HepG2 (cell line): ENCODE results near the gene PGPEP1. TPM values are rescaled to one million over a fixed set of nuclear protein-coding genes. Genes with fewer than 3 reads are reported as not detected.

Experiments
- GTF3A ChIP-seq: sonication (generic); formaldehyde crosslinking; conservative IDR thresholded peaks from 2 replicates; pipeline ENCODE4 v1.4.0; 2020; ENCODE audit warnings: mild to moderate bottlenecking, missing genetic modification reagents
- GZF1 ChIP-seq: sonication (generic); formaldehyde crosslinking; IDR thresholded peaks from 2 replicates; pipeline ENCODE4 v1.5.1; 2020; ENCODE audit warnings: mild to moderate bottlenecking, missing genetic modification reagents
- HMGA1 ChIP-seq: sonication (generic); formaldehyde crosslinking; conservative IDR thresholded peaks from 2 replicates; pipeline ENCODE4 v1.4.0; 2020; ENCODE audit warnings: missing genetic modification reagents
- MXD3 ChIP-seq: IDR thresholded peaks from 2 replicates; pipeline ENCODE4 v1.6.1; 2016; ENCODE audit warnings: mild to moderate bottlenecking, missing biosample characterization, missing genetic modification reagents
- PAXIP1 ChIP-seq: sonication (generic); formaldehyde crosslinking; conservative IDR thresholded peaks from 2 replicates; pipeline ENCODE4 v1.4.0; 2020; ENCODE audit warnings: mild to moderate bottlenecking, missing genetic modification reagents, moderate library complexity
- RBFOX2 ChIP-seq: fragments of 200-400 bp; formaldehyde crosslinking; IDR thresholded peaks from 2 replicates; pipeline ENCODE4 v1.6.1; 2017; ENCODE audit warnings: low read depth, mild to moderate bottlenecking, low read length
- SMAD1 ChIP-seq: sonication (generic); formaldehyde crosslinking; IDR thresholded peaks from 2 replicates; pipeline ENCODE4 v1.4.0; 2020; ENCODE audit warnings: missing genetic modification reagents, low read depth, mild to moderate bottlenecking, borderline replicate concordance
- TGIF2 ChIP-seq: IDR thresholded peaks from 2 replicates; pipeline ENCODE4 v1.6.1; 2016; ENCODE audit warnings: control low read depth, missing compliant biosample characterization
- TRAFD1 ChIP-seq: sonication (generic); formaldehyde crosslinking; IDR thresholded peaks from 2 replicates; pipeline ENCODE4 v1.5.1; 2020; ENCODE audit warnings: missing genetic modification reagents, mild to moderate bottlenecking, borderline replicate concordance
- ZBTB40 ChIP-seq, 2 experiments: fragments of 450-650 bp in 1 of 2; sonication (generic) in 1 of 2; formaldehyde crosslinking in 1 of 2; IDR thresholded peaks; 2 replicates each; pipeline versions ENCODE4 v1.6.1 to v1.8.0; 2016 to 2022; ENCODE audit warnings: antibody characterized with exemption in 1 of 2, mild to moderate bottlenecking in 1 of 2, missing genetic modification reagents in 1 of 2
- ZFYVE20 ChIP-seq: sonication (generic); formaldehyde crosslinking; IDR thresholded peaks from 2 replicates; pipeline ENCODE4 v1.8.0; 2023; ENCODE audit warnings: low read depth, mild to moderate bottlenecking, moderate library complexity, missing genetic modification reagents, borderline replicate concordance
- ZSCAN20 ChIP-seq: sonication (generic); formaldehyde crosslinking; IDR thresholded peaks from 2 replicates; pipeline ENCODE4 v1.4.0; 2020; ENCODE audit warnings: missing genetic modification reagents, mild to moderate bottlenecking, borderline replicate concordance
- polyA plus RNA-seq, 8 experiments: library from polyadenylated mRNA; depleted of rRNA in 3 of 8; stranded (reverse) in 7 of 8; unstranded in 1 of 8; fragments of >200 nt; fragmentation: Illumina TruSeq in 4 of 8; extraction: Trizol in 4 of 8; gene quantifications; 2 replicates each; pipeline versions ENCODE4 v1.2.1 to v1.2.3, GENCODE V29; 2011 to 2016; ENCODE audit warnings: low read depth in 4 of 8, missing spikeins in 1 of 8, mixed read lengths in 1 of 8; ENCODE audit not compliant: insufficient read depth in 1 of 8
- total RNA-seq, 5 experiments: library from RNA; depleted of rRNA; stranded (reverse); fragments of >200 nt; fragmentation: Illumina TruSeq; extraction: Trizol; gene quantifications; 2 replicates each; pipeline ENCODE4 v1.2.3, GENCODE V29; 2016; ENCODE audit warnings: low read depth in 1 of 5

Gene PGPEP1
- total and polyA plus RNA-seq, 2 of the 13 experiments (the other 11 are each of a cell fraction or from before 2014, with no cell fraction given) = 53.1 to 56.6 TPM

- TF ChIP-seq ZBTB40 (IDR thresholded peaks at IDR 0.05) (no peak), ZBTB40 (CRISPR knock-in tag; IDR thresholded peaks at IDR 0.05) (peak; percentile 18; the same call in 1 of the 2 replicates), GTF3A (CRISPR knock-in tag) (peak; percentile 76; the same call in 1 of the 2 replicates), PAXIP1 (peak; percentile 85), SMAD1 (CRISPR knock-in tag) (0 out of 2 replicates have a peak, but pooled peaks have one; percentile 24), GZF1 (CRISPR knock-in tag) (no peak), TRAFD1 (CRISPR knock-in tag) (no peak), HMGA1 (CRISPR knock-in tag) (no peak), ZFYVE20 (CRISPR knock-in tag) (no peak), TGIF2 (CRISPR knock-in tag) (no peak), RBFOX2 (peak; percentile 82), ZSCAN20 (CRISPR knock-in tag) (no peak), MXD3 (0 out of 2 replicates have a peak, but pooled peaks have one; percentile 23)
Measured at GRCh38 chr19:18304458-18305310, 35.7 kb upstream of the PGPEP1 start (continued).
